Loucy (cell line): ENCODE data around the gene PCDHGA4.
A peak's percentile ranks its signal among the peaks of the same experiment; 100 is the strongest.

Experiments used
- EZH2phosphoT487 ChIP-seq: fragments of 200-600 bp; IDR thresholded peaks from 2 replicates; pipeline ENCODE4 v1.6.1; 2018; ENCODE audit warnings: antibody characterized with exemption, mild to moderate bottlenecking, moderate library complexity, borderline replicate concordance
- TF ChIP-seq, protein P1 (sequence below): fragments of 200-600 bp; sonication (generic); conservative IDR thresholded peaks from 2 replicates; pipeline ENCODE4 v1.5.1; 2014; ENCODE audit warnings: mild to moderate bottlenecking, antibody characterized with exemption, low read length

DNA sequence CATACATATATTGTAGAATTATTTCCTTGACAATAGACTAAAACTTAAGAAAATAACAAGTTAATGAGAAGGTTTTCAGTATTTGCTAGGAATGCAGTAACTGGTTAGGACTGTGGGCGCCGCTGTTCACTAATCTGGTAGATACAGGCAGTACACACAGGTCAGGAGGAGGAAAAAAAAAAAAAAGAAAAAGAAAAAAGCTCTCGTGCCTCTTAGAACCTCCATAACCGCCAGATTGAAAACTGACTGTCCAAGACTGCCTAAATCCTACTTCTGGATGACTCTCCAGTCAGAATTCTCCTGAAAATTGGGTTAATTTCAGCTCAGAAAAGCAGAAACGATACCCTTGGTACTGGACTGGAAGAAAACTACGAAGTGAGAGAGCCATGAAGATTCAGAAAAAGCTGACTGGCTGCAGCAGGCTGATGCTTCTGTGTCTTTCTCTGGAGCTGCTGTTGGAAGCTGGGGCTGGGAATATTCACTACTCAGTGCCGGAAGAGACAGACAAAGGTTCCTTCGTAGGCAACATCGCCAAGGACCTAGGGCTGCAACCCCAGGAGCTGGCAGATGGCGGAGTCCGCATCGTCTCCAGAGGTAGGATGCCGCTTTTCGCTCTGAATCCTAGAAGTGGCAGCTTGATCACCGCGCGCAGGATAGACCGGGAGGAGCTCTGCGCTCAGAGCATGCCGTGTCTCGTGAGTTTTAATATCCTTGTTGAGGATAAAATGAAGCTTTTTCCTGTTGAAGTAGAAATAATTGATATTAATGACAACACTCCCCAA lies 24.3 kb upstream of the PCDHGA4 start, which contains the start of gene PCDHGA1:
- TF ChIP-seq EZH2phosphoT487 = no peak
- TF ChIP-seq, protein P1, sequence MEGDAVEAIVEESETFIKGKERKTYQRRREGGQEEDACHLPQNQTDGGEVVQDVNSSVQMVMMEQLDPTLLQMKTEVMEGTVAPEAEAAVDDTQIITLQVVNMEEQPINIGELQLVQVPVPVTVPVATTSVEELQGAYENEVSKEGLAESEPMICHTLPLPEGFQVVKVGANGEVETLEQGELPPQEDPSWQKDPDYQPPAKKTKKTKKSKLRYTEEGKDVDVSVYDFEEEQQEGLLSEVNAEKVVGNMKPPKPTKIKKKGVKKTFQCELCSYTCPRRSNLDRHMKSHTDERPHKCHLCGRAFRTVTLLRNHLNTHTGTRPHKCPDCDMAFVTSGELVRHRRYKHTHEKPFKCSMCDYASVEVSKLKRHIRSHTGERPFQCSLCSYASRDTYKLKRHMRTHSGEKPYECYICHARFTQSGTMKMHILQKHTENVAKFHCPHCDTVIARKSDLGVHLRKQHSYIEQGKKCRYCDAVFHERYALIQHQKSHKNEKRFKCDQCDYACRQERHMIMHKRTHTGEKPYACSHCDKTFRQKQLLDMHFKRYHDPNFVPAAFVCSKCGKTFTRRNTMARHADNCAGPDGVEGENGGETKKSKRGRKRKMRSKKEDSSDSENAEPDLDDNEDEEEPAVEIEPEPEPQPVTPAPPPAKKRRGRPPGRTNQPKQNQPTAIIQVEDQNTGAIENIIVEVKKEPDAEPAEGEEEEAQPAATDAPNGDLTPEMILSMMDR = peak; percentile 1
